Astrocyte (in vitro differentiated cells and primary cell): Measurements from ENCODE around the gene MOSMO. TPM values are rescaled to one million over a fixed set of nuclear protein-coding genes. Genes with fewer than 3 reads are reported as not detected.
"Not testable (repeated sequence)": the region's sequence is repeated elsewhere in the genome, so short reads cannot be mapped to it uniquely, and the experiment has no call there.

ENCODE experiments used
- DNase-seq: peaks from one replicate; pipeline ENCODE4 v3.0.0-alpha.2; 2010; ENCODE audit warnings: low read depth
- FAIRE-seq: peaks from 2 replicates; lab custom pipeline; 2011; peaks lifted over from hg19 to GRCh38; lab: Jason Lieb, UNC
- H2AFZ ChIP-seq: 2 replicates; pipeline ENCODE4 v1.6.0; 2012; ENCODE audit warnings: low read depth, low read length, inconsistent platforms
- H3K27ac ChIP-seq: 2 replicates; pipeline ENCODE4 v1.5.1; 2011; ENCODE audit warnings: low read depth, low read length, inconsistent platforms
- H3K27me3 ChIP-seq: 2 replicates; pipeline ENCODE4 v1.6.0; 2011; ENCODE audit warnings: low read length, inconsistent platforms; ENCODE audit not compliant: insufficient read depth
- H3K36me3 ChIP-seq: 2 replicates; pipeline ENCODE4 v1.5.1; 2011; ENCODE audit warnings: low read length, inconsistent platforms; ENCODE audit not compliant: insufficient read depth
- H3K4me1 ChIP-seq: 2 replicates; pipeline ENCODE4 v1.5.1; 2011; ENCODE audit warnings: low read length, inconsistent platforms; ENCODE audit not compliant: insufficient read depth
- H3K4me2 ChIP-seq: 2 replicates; pipeline ENCODE4 v1.6.0; 2012; ENCODE audit warnings: low read length, inconsistent platforms
- H3K4me3 ChIP-seq: 2 replicates; pipeline ENCODE4 v1.5.1; 2011; ENCODE audit warnings: low read depth, mild to moderate bottlenecking, low read length, inconsistent platforms; ENCODE audit not compliant: insufficient read depth
- H3K79me2 ChIP-seq: 2 replicates; pipeline ENCODE4 v1.6.0; 2012; ENCODE audit warnings: mild to moderate bottlenecking, low read length, inconsistent platforms; ENCODE audit not compliant: insufficient read depth
- H3K9ac ChIP-seq: 2 replicates; pipeline ENCODE4 v1.6.0; 2012; ENCODE audit warnings: mild to moderate bottlenecking, low read length, inconsistent platforms
- H3K9me3 ChIP-seq: 2 replicates; pipeline ENCODE4 v1.5.1; 2012; ENCODE audit warnings: low read depth, mild to moderate bottlenecking, low read length, inconsistent platforms; ENCODE audit not compliant: insufficient read depth
- H4K20me1 ChIP-seq: 2 replicates; pipeline ENCODE4 v1.6.0; 2012; ENCODE audit warnings: low read length, inconsistent platforms; ENCODE audit not compliant: insufficient read depth
- H3K27ac Mint-ChIP-seq: one replicate; pipeline ENCODE4 v1.8.0; 2021; ENCODE audit warnings: mild to moderate bottlenecking, mixed read lengths; ENCODE audit not compliant: unreplicated experiment
- H3K27me3 Mint-ChIP-seq: one replicate; pipeline ENCODE4 v1.8.0; 2021; ENCODE audit warnings: low read depth, mixed read lengths; ENCODE audit not compliant: unreplicated experiment
- H3K36me3 Mint-ChIP-seq: one replicate; pipeline ENCODE4 v1.8.0; 2021; ENCODE audit warnings: low read depth, mixed read lengths; ENCODE audit not compliant: unreplicated experiment
- H3K4me1 Mint-ChIP-seq: one replicate; pipeline ENCODE4 v1.8.0; 2021; ENCODE audit warnings: low read depth, mixed read lengths; ENCODE audit not compliant: unreplicated experiment
- H3K4me3 Mint-ChIP-seq: one replicate; pipeline ENCODE4 v1.8.0; 2021; ENCODE audit warnings: mild to moderate bottlenecking, moderate library complexity, mixed read lengths; ENCODE audit not compliant: unreplicated experiment
- H3K9me3 Mint-ChIP-seq: one replicate; pipeline ENCODE4 v1.8.0; 2021; ENCODE audit warnings: mild to moderate bottlenecking, mixed read lengths; ENCODE audit not compliant: unreplicated experiment
- EZH2 ChIP-seq: IDR thresholded peaks from 2 replicates; pipeline ENCODE4 v1.6.1; 2012; ENCODE audit warnings: mild to moderate bottlenecking, low read length, inconsistent platforms; ENCODE audit not compliant: insufficient read depth
- total RNA-seq: library from RNA; stranded (reverse); gene quantifications from 2 replicates; pipeline ENCODE4 v1.2.1, GENCODE V29; 2021
- TF ChIP-seq, protein P1 (sequence below): IDR thresholded peaks from 2 replicates; pipeline ENCODE4 v1.5.1; 2011; ENCODE audit warnings: low read depth, mild to moderate bottlenecking, inconsistent platforms, low read length, moderate library complexity; ENCODE audit not compliant: insufficient read depth

The MOSMO gene
- total RNA-seq, 1 donor from 2014 or later: 11.5 TPM

DNA sequence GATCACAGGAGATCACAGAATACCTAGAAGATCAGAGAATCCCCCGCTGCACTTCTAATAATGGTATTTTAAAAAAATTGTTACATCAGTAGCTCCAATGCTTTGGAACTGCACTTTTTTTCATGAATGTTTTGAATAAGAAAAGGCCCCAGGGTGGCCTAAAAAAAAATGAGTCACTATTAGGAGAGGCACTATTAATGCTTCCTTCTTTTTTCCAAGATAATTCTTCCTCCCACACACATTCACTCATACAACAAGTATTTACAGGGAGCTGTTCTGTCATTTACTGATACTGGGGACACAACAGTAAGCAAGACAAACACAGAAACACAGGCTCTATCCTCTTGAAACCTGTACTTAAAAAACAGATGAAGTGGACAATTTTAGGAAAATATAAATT lies 6.3 kb upstream of the MOSMO start:
- Mint-ChIP-seq H3K27ac (no peak overlapping the region), H3K9me3 (no peaks in the 10 kb centered on the region), H3K4me1 (peaks cover 4% of the 10 kb centered on the region), H3K4me3 (no peak overlapping the region), H3K27me3 (peaks cover 6% of the 10 kb centered on the region), H3K36me3 (no peaks in the 10 kb centered on the region)
- peak; percentile 29 for DNase-seq
- H3K9ac ChIP-seq: no peak overlapping the region
- H4K20me1 ChIP-seq: no peaks in the 10 kb centered on the region
- H3K27me3 ChIP-seq: peaks cover 3% of the 10 kb centered on the region
- no peak for TF ChIP-seq EZH2
- TF ChIP-seq, protein P1, sequence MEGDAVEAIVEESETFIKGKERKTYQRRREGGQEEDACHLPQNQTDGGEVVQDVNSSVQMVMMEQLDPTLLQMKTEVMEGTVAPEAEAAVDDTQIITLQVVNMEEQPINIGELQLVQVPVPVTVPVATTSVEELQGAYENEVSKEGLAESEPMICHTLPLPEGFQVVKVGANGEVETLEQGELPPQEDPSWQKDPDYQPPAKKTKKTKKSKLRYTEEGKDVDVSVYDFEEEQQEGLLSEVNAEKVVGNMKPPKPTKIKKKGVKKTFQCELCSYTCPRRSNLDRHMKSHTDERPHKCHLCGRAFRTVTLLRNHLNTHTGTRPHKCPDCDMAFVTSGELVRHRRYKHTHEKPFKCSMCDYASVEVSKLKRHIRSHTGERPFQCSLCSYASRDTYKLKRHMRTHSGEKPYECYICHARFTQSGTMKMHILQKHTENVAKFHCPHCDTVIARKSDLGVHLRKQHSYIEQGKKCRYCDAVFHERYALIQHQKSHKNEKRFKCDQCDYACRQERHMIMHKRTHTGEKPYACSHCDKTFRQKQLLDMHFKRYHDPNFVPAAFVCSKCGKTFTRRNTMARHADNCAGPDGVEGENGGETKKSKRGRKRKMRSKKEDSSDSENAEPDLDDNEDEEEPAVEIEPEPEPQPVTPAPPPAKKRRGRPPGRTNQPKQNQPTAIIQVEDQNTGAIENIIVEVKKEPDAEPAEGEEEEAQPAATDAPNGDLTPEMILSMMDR: no peak
- no peaks in the 10 kb centered on the region for H3K9me3 ChIP-seq
- H3K4me2 ChIP-seq: peak overlapping the region; percentile 75
- no peak overlapping the region for H3K4me3 ChIP-seq
- H3K79me2 ChIP-seq: no peaks in the 10 kb centered on the region
- H2AFZ ChIP-seq: peak overlapping the region; percentile 6
- H3K36me3 ChIP-seq: no peaks in the 10 kb centered on the region
- no peak for FAIRE-seq
- H3K27ac ChIP-seq: no peak overlapping the region
- H3K4me1 ChIP-seq: peaks cover 3% of the 10 kb centered on the region

DNA sequence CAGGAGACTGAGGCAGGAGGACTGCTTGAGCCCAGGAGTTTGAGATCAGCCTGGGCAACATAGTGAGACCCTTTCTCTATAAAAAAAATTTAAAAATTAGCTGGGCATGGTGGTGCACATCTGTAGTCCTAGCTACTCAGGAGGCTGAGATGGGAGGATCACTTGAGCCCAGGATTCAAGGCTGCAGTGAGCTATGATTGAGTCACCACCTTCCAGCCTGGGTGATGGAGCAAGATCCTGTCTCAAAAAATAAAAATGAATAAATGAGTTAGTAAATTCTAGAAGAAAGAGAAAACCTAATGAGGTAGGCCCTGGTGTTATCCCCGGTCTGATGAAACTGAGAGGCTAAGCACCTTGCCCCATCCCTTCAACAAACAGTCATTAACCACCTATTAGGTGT lies 5.9 kb upstream of the MOSMO start:
- H3K4me1 ChIP-seq, H3K27ac ChIP-seq, H2AFZ ChIP-seq, DNase-seq, H3K36me3 Mint-ChIP-seq, H3K4me2 ChIP-seq, H3K27ac Mint-ChIP-seq, H3K4me1 Mint-ChIP-seq, H3K27me3 Mint-ChIP-seq, H4K20me1 ChIP-seq, H3K27me3 ChIP-seq, H3K79me2 ChIP-seq, FAIRE-seq, H3K9me3 ChIP-seq, H3K9me3 Mint-ChIP-seq, H3K4me3 Mint-ChIP-seq, H3K4me3 ChIP-seq, H3K9ac ChIP-seq, H3K36me3 ChIP-seq: not testable (repeated sequence)

DNA sequence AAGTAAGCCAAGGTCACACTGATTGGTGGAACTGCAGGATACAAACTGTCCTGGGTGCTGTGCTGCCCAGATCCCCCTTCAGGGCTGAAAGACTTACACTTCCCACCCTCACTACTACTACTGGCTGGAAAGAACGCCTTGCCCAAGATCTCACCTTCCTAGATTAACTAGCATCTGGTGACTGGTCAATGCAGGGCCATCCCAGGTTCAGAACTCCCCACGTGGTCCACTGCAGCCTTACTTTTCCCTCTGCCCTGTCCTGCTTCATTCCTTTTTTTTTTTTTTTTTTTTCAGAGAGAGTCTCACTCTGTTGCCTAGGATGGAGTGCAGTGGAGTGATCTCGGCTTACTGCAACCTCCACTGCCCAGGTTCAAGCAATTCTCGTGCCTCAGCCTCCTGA lies 4.7 kb upstream of the MOSMO start:
- DNase-seq (no peak), FAIRE-seq (no peak)
- H3K4me2 ChIP-seq: no peak overlapping the region
- Mint-ChIP-seq H3K4me1 (peaks cover 4% of the 10 kb centered on the region), H3K27me3 (peaks cover 5% of the 10 kb centered on the region), H3K9me3 (no peaks in the 10 kb centered on the region), H3K4me3 (no peak overlapping the region), H3K36me3 (no peaks in the 10 kb centered on the region), H3K27ac (no peak overlapping the region)
- H3K4me1 ChIP-seq: peaks cover 7% of the 10 kb centered on the region
- no peak overlapping the region for H3K27ac ChIP-seq
- no peak overlapping the region for H3K4me3 ChIP-seq
- no peaks in the 10 kb centered on the region for H3K36me3 ChIP-seq
- H3K27me3 ChIP-seq: peaks cover 3% of the 10 kb centered on the region
- H3K9me3 ChIP-seq: no peaks in the 10 kb centered on the region
- TF ChIP-seq, protein P1: no peak
- TF ChIP-seq EZH2: no peak
- H3K79me2 ChIP-seq: peaks cover under 1% of the 10 kb centered on the region
- H2AFZ ChIP-seq: no peak overlapping the region
- H3K9ac ChIP-seq: no peak overlapping the region
- no peaks in the 10 kb centered on the region for H4K20me1 ChIP-seq
